Embryonic facial prominence (tissue), 1 donor: ENCODE measurements around the gene AEBP1.

ENCODE experiments used
- DNase-seq: peaks from one replicate; pipeline ENCODE4 v3.0.0-alpha.2; 2016; ENCODE audit errors: extremely low spot score

AEBP1 gene

GRCh38 chr7:44140341-44140740 lies 36.2 kb downstream of the AEBP1 start:
- DNase-seq: no peak

- no peak for DNase-seq
These were observed 37.2 kb downstream of the AEBP1 start, which contains the start of gene MYL7 for GRCh38 chr7:44141221-44141850. Gene MYL7 (minus strand): TSS chr7:44141332. CDS start chr7:44141305, 27 bp downstream.

- no peak for DNase-seq
These were observed 37.9 kb downstream of the AEBP1 start for GRCh38 chr7:44142028-44142427.

- DNase-seq: no peak
These were observed 39.6 kb downstream of the AEBP1 start for GRCh38 chr7:44143646-44144250.

- DNase-seq: no peak
These were observed 40.4 kb downstream of the AEBP1 start for GRCh38 chr7:44144426-44144967.

- DNase-seq: no peak
These were observed 40.9 kb downstream of the AEBP1 start for GRCh38 chr7:44144968-44145478.

GRCh38 chr7:44145479-44145968 lies 41.4 kb downstream of the AEBP1 start:
- DNase-seq: peak; percentile 18

- DNase-seq: no peak
These were observed 42.1 kb downstream of the AEBP1 start for GRCh38 chr7:44145969-44146911.

GRCh38 chr7:44147026-44147991 lies 43.2 kb downstream of the AEBP1 start:
- no peak for DNase-seq

- DNase-seq: no peak
These were observed 44.0 kb downstream of the AEBP1 start for GRCh38 chr7:44148166-44148565.

GRCh38 chr7:44148961-44149536 lies 44.9 kb downstream of the AEBP1 start:
- no peak for DNase-seq

- DNase-seq: no peak
These were observed 45.7 kb downstream of the AEBP1 start for GRCh38 chr7:44149571-44150465.

- DNase-seq: no peak
These were observed 46.3 kb downstream of the AEBP1 start for GRCh38 chr7:44150466-44150832.

GRCh38 chr7:44150966-44151941 lies 47.1 kb downstream of the AEBP1 start:
- DNase-seq: no peak

GRCh38 chr7:44151956-44152355 lies 47.8 kb downstream of the AEBP1 start:
- DNase-seq: no peak

- DNase-seq: no peak
These were observed 49.1 kb downstream of the AEBP1 start for GRCh38 chr7:44152971-44153947.

- DNase-seq: no peak
These were observed 49.8 kb downstream of the AEBP1 start for GRCh38 chr7:44153948-44154335.
